MM.1S (cell line): ENCODE data around the gene PCGF5.
"Not testable (repeated sequence)": the region's sequence is repeated elsewhere in the genome, so short reads cannot be mapped to it uniquely, and the experiment has no call there.

Source experiments
- DNase-seq: peaks from one replicate; pipeline ENCODE4 v3.0.0-alpha.2; 2015
- H2AFZ ChIP-seq: fragments of 300-600 bp; sonication (generic); 2 replicates; pipeline ENCODE4 v1.6.0; 2016; ENCODE audit warnings: antibody characterized with exemption, low read length
- H3F3A ChIP-seq: fragments of 300-600 bp; sonication (generic); 2 replicates; pipeline ENCODE4 v1.6.1; 2016; ENCODE audit warnings: mild to moderate bottlenecking, antibody characterized with exemption, low read length, moderate library complexity, mixed read lengths; ENCODE audit not compliant: insufficient read depth
- H3K27ac ChIP-seq: fragments of 300-600 bp; sonication (generic); 2 replicates; pipeline ENCODE4 v1.5.1; 2016; ENCODE audit warnings: mild to moderate bottlenecking, low read length
- H3K27me3 ChIP-seq: fragments of 300-600 bp; sonication (generic); replicated peaks from 2 replicates; pipeline ENCODE4 v1.6.0; 2016; ENCODE audit warnings: low read length; ENCODE audit not compliant: insufficient read depth
- H3K36me3 ChIP-seq: fragments of 300-600 bp; sonication (generic); replicated peaks from 2 replicates; pipeline ENCODE4 v1.6.1; 2016; ENCODE audit warnings: mild to moderate bottlenecking, low read length, mixed read lengths; ENCODE audit not compliant: insufficient read depth
- H3K4me1 ChIP-seq: fragments of 300-600 bp; sonication (generic); 2 replicates; pipeline ENCODE4 v1.6.1; 2016; ENCODE audit warnings: low read length, mixed read lengths
- H3K4me2 ChIP-seq: fragments of 300-600 bp; sonication (generic); 2 replicates; pipeline ENCODE4 v1.6.0; 2016; ENCODE audit warnings: low read depth, low read length
- H3K4me3 ChIP-seq: fragments of 300-600 bp; sonication (generic); 2 replicates; pipeline ENCODE4 v1.5.1; 2016; ENCODE audit warnings: low read length, mixed read lengths
- H3K79me2 ChIP-seq: fragments of 300-600 bp; sonication (generic); 2 replicates; pipeline ENCODE4 v1.6.1; 2016; ENCODE audit warnings: mixed run types, low read length, mixed read lengths
- H3K9ac ChIP-seq: fragments of 300-600 bp; sonication (generic); 2 replicates; pipeline ENCODE4 v1.6.1; 2016; ENCODE audit warnings: low read length, mixed read lengths
- H3K9me2 ChIP-seq: fragments of 300-600 bp; sonication (generic); replicated peaks from 2 replicates; pipeline ENCODE4 v1.6.1; 2016; ENCODE audit warnings: mild to moderate bottlenecking, low read length, mixed read lengths; ENCODE audit not compliant: insufficient read depth
- H3K9me3 ChIP-seq: fragments of 300-600 bp; sonication (generic); replicated peaks from 2 replicates; pipeline ENCODE4 v1.6.1; 2016; ENCODE audit warnings: mild to moderate bottlenecking, low read length, mixed read lengths; ENCODE audit not compliant: insufficient read depth
- H4K20me1 ChIP-seq: fragments of 300-600 bp; sonication (generic); 2 replicates; pipeline ENCODE4 v1.6.1; 2016; ENCODE audit warnings: mild to moderate bottlenecking, low read length, moderate library complexity, mixed read lengths; ENCODE audit not compliant: insufficient read depth
- CTCF ChIP-seq: fragments of 300-600 bp; sonication (generic); IDR thresholded peaks from 2 replicates; pipeline ENCODE4 v1.5.1; 2016; ENCODE audit warnings: antibody characterized with exemption, low read length, mixed read lengths
- EZH2 ChIP-seq: fragments of 300-600 bp; sonication (generic); optimal IDR thresholded peaks from 2 replicates; pipeline ENCODE3; 2017; ENCODE audit warnings: low read depth, mild to moderate bottlenecking, antibody characterized with exemption, low read length, mixed read lengths
- EZH2phosphoT487 ChIP-seq: fragments of 300-600 bp; sonication (generic); IDR thresholded peaks from 2 replicates; pipeline ENCODE4 v1.6.1; 2018; ENCODE audit warnings: antibody characterized with exemption, low read length

PCGF5 gene

GRCh38 chr10:91316486-91316885 is 96.0 kb downstream of the PCGF5 start:
- H4K20me1 ChIP-seq: no peaks in the 10 kb centered on the region
- H3K4me1 ChIP-seq: no peaks in the 10 kb centered on the region
- no peak overlapping the region for H3K4me2 ChIP-seq
- no peaks in the 10 kb centered on the region for H3K36me3 ChIP-seq
- DNase-seq: no peak
- no peak overlapping the region for H2AFZ ChIP-seq
- H3K9ac ChIP-seq: no peak overlapping the region
- no peaks in the 10 kb centered on the region for H3F3A ChIP-seq
- TF ChIP-seq EZH2phosphoT487 (no peak), CTCF (no peak), EZH2 (no peak)
- no peaks in the 10 kb centered on the region for H3K9me2 ChIP-seq
- no peaks in the 10 kb centered on the region for H3K9me3 ChIP-seq
- H3K4me3 ChIP-seq: no peak overlapping the region
- no peaks in the 10 kb centered on the region for H3K79me2 ChIP-seq
- no peaks in the 10 kb centered on the region for H3K27me3 ChIP-seq
- H3K27ac ChIP-seq: no peak overlapping the region

- H3K9me3 ChIP-seq: no peaks in the 10 kb centered on the region
- no peaks in the 10 kb centered on the region for H4K20me1 ChIP-seq
- no peak overlapping the region for H3K9ac ChIP-seq
- no peaks in the 10 kb centered on the region for H3F3A ChIP-seq
- TF ChIP-seq CTCF (no peak), EZH2 (no peak), EZH2phosphoT487 (no peak)
- no peaks in the 10 kb centered on the region for H3K4me1 ChIP-seq
- H3K4me3 ChIP-seq: no peak overlapping the region
- no peak for DNase-seq
- no peaks in the 10 kb centered on the region for H3K27me3 ChIP-seq
- H2AFZ ChIP-seq: no peak overlapping the region
- no peaks in the 10 kb centered on the region for H3K36me3 ChIP-seq
- no peaks in the 10 kb centered on the region for H3K9me2 ChIP-seq
- no peaks in the 10 kb centered on the region for H3K79me2 ChIP-seq
- no peak overlapping the region for H3K27ac ChIP-seq
- H3K4me2 ChIP-seq: no peak overlapping the region
These were observed 97.1 kb downstream of the PCGF5 start for GRCh38 chr10:91317541-91317940.

- Histone ChIP-seq H2AFZ (no peak overlapping the region), H4K20me1 (no peaks in the 10 kb centered on the region), H3K9ac (no peak overlapping the region), H3K4me2 (no peak overlapping the region), H3K27me3 (no peaks in the 10 kb centered on the region), H3K4me1 (no peaks in the 10 kb centered on the region), H3K79me2 (no peaks in the 10 kb centered on the region), H3K4me3 (no peak overlapping the region), H3K9me3 (no peaks in the 10 kb centered on the region), H3F3A (no peaks in the 10 kb centered on the region), H3K27ac (no peak overlapping the region), H3K36me3 (no peaks in the 10 kb centered on the region), H3K9me2 (no peaks in the 10 kb centered on the region)
- TF ChIP-seq CTCF (no peak), EZH2phosphoT487 (no peak), EZH2 (no peak)
- DNase-seq: no peak
These were observed 98.9 kb downstream of the PCGF5 start for GRCh38 chr10:91319336-91319735.

- H2AFZ ChIP-seq, H3K79me2 ChIP-seq, H3K9me2 ChIP-seq, DNase-seq, H3K4me2 ChIP-seq, H3K4me1 ChIP-seq, H4K20me1 ChIP-seq, H3F3A ChIP-seq, H3K27me3 ChIP-seq, H3K4me3 ChIP-seq, H3K9ac ChIP-seq, H3K36me3 ChIP-seq, H3K9me3 ChIP-seq, H3K27ac ChIP-seq: not testable (repeated sequence)
These were observed 102.9 kb downstream of the PCGF5 start for GRCh38 chr10:91323293-91323905.
